C1 segment of cervical spinal cord (tissue), 14 donors: ENCODE results near the gene REEP3.

Experiments
- DNase-seq, 14 donors: peaks; one replicate each; lab custom pipeline; 2025; lab: John Stamatoyannopoulos, UW

Gene REEP3

DNA sequence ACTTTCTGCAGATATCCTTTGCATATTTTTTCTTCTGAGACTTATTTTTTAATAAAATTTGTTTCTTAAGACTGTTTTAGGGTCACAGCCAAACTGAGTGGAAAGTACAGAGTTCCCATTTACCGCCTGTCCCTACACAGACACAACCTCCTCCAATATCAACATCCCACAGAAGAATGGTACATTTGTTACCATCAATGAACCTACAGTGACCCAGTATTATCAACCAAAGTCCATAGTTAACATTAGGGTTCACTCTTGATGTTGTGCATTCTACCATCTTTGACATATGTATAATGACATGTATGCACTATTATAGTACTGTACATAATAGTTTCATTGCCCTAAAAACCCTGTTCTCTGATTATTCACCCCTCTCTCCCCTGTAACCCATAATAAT is 14.6 kb upstream of the REEP3 start:
- no peak for DNase-seq

DNA sequence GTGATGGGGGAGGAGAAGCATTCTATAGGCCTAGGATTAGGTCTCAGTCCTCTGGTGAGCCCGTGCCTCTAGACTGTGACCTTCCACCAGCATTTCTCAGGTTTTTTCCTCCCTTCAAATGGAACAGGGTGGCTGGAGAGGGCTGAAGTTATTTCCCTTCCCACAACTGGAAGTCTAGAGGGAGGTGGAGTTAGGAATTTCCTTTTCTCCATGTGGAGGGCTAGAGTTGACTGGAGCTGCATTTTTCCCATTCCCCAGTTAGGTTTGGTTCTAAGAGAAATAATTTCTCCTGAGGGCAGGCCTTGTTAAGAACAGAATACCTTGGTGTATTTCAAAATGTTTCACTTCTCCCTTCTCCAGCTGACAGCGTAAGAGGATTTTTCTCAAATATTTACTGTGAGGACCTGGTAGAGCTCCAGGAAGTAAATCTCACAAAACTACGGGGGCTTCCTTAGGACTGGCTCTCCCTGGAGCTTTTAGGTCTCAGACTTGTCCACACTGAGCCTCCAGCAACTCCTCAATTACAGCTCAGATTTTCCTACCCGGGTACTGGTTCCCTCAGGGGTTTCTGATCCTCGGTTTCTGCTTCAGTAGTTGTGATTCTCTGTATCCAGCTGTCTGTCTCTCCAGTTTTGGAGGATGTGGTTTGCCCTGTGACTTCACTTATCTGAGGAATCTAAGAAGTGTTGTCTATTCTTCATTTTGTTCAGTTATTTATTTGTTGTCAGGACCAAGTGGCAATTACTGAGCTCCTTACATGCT is 6.0 kb upstream of the REEP3 start:
- no peak for DNase-seq

DNA sequence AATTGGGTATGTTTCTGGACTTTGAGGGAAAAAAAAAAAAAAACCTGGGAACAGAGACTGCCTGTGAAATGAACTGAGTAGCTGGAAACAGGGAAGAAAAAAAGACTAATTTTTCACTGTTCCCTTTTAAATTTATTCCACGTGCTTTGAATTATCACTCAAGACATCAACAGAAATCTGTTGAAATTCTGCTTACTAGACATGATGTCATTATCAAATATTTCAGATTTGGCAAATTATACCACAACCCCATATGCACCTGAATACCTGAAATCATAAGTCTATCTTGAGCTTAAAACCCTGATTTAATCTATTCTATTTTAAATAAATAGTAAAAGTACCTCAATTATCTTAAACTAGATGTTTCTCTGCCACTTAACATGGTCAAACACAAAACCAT is 5.0 kb upstream of the REEP3 start:
- no peak for DNase-seq

DNA sequence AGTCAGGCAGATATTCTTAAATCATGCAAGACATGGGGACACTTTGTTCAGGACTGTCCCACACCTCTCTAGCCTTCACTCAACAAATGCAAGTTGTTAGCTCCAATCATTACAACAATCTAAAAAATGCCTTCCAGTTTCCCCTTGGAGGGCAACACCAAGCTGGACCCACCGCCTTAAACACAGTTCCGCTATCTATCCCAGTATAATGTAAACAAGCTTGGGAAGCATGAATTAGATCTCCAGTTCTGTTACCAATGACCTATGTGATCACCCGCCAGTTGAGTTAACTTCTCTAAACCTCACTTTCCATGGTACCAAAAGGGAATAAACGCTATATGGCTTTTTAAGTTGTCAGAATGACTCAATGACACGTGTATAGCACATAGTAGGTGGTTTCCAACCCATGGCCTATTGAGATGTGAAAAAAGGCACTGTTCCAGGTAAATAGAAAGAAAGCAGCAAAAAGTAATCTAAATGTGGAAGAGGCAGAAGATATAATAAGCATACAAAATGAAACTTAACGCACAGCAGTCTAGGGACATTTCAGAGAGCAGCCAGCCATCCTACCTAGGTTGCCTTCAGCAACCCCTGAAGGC is 2.4 kb upstream of the REEP3 start:
- no peak for DNase-seq

DNA sequence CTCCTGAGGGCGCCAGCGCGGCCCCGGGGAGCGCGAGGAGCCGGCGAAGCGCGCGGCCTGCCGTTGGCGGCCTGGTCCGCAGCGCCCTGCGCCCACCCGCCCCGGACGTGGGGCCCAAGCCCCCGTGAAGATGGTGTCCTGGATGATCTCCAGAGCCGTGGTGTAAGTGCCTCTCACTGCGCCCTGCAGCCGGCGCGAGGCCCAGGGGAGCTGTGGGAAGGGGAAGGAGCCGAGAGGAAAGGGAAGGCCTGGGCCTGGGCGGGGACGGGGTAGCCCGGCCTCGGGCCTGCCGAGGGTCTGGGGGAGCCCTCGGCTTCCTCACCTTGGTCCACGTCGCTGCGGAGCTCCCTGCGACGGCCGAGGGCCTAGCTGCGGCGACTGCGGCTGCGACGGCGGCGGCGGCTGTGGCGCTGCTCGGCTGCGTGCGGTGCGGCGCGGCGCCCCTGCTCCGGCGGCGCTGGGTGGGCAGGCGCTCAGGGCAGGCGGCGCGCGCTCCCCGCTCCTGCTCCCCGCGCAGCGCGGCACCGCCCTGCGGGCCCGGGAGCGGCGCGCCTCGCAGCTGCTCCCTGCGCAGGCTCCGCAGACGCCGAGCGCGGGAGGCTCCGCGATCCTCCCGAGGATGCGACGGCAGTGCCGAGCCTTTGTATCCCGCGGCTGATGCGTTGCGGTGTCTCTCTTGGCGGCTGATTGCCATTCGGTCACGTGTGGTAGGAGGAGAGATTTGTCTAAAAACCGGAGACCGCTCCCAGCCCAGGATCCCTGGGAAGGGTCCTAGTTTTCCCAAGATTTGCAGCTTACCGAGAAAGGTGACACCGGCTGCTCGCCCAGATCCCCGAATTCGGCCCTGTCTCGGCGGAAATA is 445 bp downstream of the REEP3 start:
- peak in 13 of 14 donors; percentile 41 to 90 (median 77) for DNase-seq

DNA sequence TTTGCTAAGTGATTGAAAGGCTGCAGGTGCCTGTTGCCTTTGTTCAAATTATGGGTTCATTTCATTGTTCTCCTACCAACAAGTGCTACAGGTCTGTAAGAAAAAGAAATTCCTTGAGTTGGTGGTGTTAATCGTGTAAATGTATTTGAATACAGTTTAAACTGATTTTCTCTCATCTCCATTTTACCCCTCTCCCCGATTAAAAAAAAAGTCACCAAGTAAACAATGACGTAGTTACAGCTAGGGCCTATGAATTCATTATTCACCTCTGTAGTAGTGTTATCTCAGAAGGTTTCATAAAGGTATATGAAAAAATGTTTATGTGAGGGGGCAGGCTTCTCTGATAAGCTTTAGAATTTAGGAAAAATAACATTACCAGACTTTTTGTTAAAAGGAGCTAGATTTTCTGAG is 1.1 kb downstream of the REEP3 start:
- DNase-seq, result no peak

DNA sequence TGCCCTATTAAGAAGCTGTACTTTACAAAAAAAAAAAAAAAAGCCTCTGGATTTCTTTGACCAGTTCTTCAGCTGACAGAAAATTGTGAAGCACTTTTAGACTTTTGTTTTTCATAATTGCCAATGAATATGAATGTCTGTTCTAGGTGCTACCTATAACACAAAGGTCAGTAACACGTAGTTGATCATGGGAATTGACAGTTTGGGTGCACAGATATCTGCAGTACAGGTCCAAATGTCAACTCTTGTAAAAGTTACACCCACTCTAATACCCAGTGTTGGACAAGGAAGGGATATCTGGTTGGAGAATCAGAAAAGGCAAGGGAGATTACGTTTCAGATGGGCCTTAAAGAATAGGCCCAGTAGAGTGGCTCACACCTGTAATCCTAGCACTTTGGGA is 1.8 kb downstream of the REEP3 start:
- no peak for DNase-seq

DNA sequence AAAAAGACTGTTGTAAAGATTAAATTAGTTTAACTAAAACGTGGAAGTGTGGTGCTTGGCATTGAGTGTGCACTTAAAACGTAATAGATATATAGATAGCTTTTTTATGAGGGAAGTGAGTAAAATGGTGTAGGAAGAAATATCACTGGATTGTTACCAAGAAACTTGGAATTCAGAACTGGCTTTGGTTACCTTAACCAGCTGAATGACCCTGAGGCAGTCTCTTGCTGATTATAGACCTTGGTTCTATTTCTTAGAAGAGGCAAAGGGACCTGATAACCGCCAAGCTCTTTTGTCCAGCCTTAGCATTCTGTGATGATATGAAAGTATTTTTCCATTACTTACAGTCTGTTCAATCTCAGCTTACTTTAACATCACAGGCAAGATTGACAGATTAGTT is 3.8 kb downstream of the REEP3 start:
- DNase-seq, result no peak

DNA sequence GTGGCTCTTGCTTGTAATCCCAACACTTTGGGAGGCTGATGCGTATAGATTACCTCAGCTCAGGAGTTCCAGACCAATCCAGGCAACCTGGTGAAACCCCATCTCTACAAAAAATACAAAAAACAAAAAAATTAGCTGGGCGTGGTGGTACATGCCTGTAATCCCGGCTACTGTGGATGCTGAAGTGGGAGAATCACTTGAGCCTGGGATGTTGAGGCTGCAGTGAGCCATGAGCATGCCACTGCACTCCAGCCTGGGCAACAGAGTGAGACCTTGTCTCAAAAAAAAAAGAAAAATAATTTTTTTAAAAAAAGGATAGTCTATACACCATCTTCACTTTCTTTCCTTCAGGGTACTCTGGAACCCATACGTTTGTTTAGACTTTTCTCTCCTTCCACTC is 6.2 kb downstream of the REEP3 start:
- no peak for DNase-seq

DNA sequence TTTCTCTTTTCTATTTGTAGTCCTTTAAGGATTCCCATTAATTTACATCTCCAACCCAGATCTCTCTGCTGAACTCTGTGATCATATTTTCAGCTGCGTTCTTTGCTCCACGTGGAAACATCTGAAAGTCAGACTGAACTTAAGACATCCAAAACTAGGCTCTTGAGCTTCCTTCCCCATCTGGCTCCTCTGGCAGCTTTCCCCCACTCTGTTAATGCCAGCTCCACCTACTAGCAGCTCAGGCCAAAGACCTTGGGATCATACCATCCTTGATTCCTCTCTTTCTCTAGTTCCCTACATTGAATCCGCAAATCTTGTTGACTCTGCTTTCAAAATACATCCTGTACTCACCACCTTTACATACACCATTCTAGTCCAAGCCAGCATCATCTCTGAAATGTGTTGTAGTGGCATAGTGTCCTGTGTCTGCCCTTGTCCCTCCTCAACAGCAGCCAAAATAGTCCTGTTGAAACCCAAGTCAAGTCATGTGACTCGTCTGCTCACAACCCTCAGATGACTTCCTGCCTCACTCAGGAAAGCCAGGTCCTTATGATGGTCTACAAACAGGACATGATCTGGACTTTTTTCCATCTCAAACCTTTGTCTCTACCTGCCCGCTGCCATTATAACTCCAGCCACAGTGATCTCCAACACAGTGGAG is 7.0 kb downstream of the REEP3 start:
- DNase-seq, result no peak

DNA sequence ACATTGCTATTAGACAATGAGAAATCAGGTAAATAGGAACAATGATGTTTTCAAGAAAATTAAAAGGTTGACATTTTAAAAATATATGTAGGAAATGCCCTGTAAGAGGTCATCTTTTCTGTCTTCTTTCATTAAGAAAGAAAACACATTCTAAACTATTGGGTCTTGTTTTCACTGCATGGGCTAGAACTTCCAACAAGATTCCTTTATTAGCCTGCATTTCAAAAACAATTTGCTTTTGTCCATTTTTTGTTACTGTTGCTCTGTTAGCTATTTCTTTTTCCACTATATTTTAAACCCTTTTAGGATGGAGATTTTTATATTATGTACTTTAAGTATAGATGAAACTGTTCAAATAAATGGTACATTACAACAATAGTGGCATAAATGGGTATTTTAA is 9.2 kb downstream of the REEP3 start:
- no peak for DNase-seq

DNA sequence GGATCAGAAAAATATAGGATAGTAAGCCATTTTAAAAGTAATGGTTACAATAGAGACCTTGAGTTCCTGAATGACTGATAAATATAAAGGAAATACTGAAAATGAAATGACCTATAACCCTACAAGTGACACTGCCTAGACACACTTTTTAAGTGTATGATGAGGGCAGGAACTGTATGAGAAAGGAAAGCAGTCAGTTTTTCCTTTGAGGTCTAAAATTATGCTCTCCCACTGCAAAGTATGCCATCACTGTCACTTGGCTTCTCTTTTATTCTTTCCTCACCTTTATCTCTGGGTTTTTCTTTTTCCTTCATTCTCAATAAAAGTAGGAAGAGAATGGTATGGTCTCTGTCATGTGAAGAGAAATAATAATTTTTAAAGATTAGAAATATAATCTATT is 13.5 kb downstream of the REEP3 start:
- no peak for DNase-seq

DNA sequence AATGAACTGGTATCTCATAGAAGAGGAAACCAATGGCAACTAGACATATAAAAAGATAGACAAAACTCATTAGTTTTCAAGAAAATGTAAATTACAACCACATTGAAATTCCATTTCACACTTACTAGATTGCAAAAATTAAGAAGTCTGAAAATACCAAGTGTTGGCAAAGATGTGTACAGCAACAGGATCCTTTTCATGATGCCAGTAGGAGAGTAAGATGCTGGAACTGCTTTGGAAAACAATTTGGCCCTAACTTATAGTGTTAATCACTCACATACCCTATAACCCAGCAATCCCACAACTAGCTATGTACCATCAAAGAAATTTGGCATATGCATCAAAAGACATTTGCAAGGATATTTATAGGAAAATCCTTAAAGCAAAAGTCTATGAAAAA is 15.5 kb downstream of the REEP3 start:
- no peak for DNase-seq

DNA sequence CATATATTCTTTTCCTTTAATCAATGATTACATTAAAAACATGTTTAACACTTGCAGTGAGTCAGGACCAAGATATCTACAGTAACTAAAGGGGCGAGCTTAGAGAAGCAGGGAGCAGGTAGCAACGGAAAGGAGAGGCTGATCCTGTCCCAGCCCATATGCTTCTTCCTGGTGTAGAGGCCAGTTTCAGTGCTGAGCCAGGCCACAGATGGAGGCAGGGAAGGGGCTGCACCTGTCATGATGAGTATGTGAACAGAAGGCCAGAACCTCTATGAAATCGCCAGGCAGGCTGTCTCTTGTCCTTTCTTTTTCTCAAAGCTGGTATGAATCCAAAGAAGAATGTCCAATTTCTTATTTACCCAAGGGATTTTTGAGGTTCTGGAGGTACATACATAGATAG is 16.3 kb downstream of the REEP3 start:
- peak in 2 of 14 donors; percentile 59 to 99 for DNase-seq

DNA sequence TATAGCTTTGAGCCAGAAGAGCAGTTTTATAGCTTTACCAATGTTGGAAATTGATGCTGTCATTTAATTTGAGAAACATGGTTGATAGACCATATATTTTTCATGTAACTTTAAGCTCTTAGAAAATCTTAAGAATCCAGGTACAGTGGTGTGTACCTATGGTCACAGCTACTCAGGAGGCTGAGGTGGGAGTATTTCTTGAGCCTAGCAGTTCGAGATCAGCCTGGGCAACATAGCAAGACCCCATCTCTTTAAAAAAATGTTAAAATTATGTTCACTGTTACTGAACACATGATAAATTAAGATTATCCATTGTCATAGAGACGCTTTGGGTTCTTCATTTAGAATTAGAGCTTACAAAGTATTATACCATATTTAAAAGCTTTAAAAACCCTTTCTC is 18.2 kb downstream of the REEP3 start:
- no peak for DNase-seq

DNA sequence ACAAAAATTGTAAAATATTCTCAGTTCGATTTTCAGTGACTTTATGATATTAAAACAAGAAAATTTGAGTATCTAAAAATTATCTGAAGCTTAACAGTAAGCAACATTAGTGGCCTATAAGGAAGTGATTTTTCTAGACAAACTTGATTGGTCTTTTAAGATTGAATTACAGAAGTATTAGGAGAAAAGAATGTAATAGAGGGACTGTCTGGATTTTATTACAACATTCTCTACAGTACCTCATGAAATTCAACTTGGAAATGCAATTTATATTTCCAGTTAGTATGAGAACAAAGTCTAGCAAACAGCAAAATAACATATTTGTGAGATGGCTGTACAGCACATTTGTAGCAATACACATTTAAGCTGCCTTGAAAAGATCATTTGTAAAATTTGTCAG is 18.8 kb downstream of the REEP3 start:
- DNase-seq, result no peak

DNA sequence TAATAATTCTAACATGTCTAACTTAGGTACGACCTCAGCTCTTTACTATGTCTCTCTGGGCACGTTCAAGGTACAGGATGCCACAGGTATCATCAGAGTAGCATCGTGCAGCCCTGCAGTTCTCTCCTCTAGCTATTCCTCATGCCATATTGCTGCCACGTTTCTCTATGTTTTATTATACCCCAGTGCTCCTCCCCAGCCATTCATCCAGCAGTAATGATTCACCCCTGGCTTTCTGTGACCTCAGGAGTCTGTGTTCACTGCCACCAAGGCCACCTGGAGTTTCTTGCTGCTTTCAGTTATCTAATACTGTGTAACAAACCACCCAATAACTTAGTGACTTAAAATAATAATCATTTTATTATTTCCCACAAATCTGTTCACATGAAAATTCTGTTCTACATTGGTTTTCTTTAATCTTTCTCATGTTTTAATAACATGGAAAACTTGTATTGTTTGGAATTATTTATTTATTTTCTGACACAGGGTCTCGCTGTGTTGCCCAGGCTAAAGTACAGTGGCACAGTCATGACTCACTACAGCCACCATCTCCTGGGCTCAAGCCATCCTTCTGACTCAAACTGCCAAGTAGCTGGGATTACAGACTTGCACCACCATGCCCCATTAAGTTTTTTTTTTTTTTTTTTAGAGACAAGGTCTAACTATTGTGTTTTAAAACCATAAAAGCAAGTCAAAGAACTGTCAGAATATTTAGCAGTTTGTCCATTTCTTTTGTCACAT is 21.8 kb downstream of the REEP3 start:
- no peak for DNase-seq

DNA sequence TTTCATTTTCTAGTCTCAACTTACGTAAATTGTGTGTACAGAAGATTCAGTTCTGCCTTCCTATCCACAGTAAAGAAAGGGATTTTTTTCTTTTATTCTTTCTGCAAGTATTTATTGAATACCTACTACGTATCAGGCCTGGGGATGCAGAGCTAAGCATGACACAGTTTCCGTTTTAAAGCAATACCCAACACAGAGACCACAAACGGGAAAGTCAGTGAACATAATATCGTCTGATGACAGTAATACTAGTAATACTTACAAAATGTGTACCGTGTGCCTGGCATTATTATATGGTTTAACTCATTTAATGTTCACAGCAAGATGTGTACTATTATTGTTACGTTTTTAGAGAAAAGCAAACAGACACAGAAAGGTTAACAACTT is 22.4 kb downstream of the REEP3 start:
- no peak for DNase-seq

DNA sequence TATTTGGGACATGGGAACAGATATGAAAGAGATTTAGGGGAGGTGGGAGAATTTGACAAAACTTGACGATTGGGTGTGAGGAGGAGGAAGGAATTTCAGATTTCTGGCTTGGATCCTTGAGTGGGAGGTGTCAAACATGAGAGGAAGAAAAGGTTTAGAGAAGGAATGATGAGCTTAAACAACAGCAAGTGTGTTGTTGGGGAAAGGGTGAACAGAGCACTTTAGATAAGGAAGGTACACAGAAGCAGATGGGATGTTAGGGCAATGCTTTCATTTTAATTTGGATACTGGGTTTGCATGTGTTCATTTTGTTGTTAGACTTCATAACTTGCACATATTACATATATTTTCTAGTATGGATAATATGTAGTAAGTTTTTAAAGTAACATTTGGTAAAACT is 23.2 kb downstream of the REEP3 start:
- DNase-seq, result no peak

DNA sequence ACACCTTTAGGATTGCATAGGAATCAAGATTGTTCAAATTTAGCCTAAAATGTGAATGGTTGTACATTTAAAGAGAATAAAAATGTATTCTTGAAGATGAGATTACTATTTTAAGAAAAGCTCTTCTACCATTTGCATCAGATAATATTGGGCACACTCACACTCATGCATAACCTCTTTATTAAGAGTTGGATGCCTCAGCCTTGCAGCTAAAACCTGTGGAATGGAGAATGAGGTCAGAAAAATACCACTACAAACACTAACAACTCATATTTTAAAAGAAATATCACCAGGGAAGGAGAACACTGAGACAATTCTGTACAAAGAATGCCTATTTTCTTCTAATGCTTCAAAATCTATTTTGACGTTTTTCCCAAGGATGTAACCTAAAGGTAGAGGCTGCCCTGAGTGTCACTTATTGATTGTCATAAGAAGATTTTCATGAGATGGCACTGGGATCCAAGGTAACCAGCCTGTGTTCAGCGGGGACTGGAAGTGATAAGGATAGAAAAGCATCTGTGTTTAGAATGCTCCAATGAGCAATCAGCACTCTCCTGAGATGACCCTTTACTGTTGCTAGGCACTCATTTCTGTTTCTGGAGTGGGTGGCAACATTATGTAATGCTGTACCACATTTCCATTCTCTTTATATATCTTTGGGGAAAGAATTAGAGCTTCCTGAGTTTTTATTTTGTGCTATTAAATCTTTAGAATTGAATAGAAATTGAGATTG is 26.6 kb downstream of the REEP3 start:
- peak in 1 of 14 donors; percentile 96 for DNase-seq

DNA sequence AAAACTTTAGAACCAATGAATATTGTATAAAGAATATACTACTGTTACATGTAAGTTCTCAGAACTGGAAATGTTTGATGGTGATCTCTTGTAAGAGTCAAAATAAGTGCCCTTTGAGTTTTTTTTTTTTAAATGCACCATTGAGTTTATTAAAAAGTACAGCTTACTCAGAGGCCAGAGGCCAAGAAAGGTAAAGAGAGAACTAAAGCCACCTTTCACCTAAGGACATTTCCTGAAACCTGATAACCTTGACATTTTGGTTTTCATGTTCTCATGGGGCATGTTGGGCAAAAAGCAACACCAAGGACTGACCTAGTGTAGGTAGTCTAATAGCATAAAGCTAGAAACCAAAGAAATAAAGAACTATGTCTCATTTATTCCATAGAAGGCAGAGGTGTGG is 27.7 kb downstream of the REEP3 start:
- no peak for DNase-seq
